K562 (cell line): ENCODE measurements around the gene FAM177B. TPM values are rescaled to one million over a fixed set of nuclear protein-coding genes. Genes with fewer than 3 reads are reported as not detected.

Experiments used
- BRF2 ChIP-seq: IDR thresholded peaks from 3 replicates; pipeline ENCODE4 v1.6.1; 2011; ENCODE audit warnings: borderline replicate concordance, mild to moderate bottlenecking; ENCODE audit not compliant: insufficient read length, insufficient read depth
- CAMTA2 ChIP-seq: fragments of 250-450 bp; sonication (Bioruptor Pico); conservative IDR thresholded peaks from 2 replicates; pipeline ENCODE4 v1.5.1; 2022
- CGGBP1 ChIP-seq: fragments of 250-450 bp; sonication (Bioruptor Pico); IDR thresholded peaks from 2 replicates; pipeline ENCODE4 v1.9.0; 2021; ENCODE audit warnings: mild to moderate bottlenecking
- CHCHD3 ChIP-seq: fragments of 250-450 bp; sonication (Bioruptor Pico); IDR thresholded peaks from 2 replicates; pipeline ENCODE4 v2.1.2; 2022; ENCODE audit warnings: mild to moderate bottlenecking
- CHD4 ChIP-seq: fragments of 200-600 bp; sonication (generic); IDR thresholded peaks from 3 replicates; pipeline ENCODE4 v1.6.1; 2012; ENCODE audit warnings: low read depth, mild to moderate bottlenecking, mixed read lengths, low read length, inconsistent platforms; ENCODE audit not compliant: insufficient read depth, insufficient replicate concordance, poor library complexity, severe bottlenecking
- COPS2 ChIP-seq: fragments of 450-650 bp; conservative IDR thresholded peaks from 2 replicates; pipeline ENCODE4 v1.6.1; 2016; ENCODE audit warnings: mild to moderate bottlenecking, moderate library complexity
- DLX4 ChIP-seq: fragments of 250-450 bp; sonication (Bioruptor Pico); IDR thresholded peaks from 2 replicates; pipeline ENCODE4 v1.6.1; 2021; ENCODE audit warnings: mild to moderate bottlenecking
- E2F6 ChIP-seq, 2 experiments: IDR thresholded peaks; 2 replicates each; pipeline ENCODE4 v1.6.1; 2011; ENCODE audit warnings: borderline replicate concordance in 1 of 2, control low read depth in 1 of 2, low read depth in 1 of 2, low read length in 1 of 2, mild to moderate bottlenecking in 1 of 2, mixed read lengths in 1 of 2, moderate library complexity in 1 of 2; ENCODE audit not compliant: insufficient read depth in 1 of 2, insufficient read length in 1 of 2, poor library complexity in 1 of 2, severe bottlenecking in 1 of 2; ENCODE audit errors: extremely low read depth in 1 of 2
- EGR1 ChIP-seq: fragments of 450-650 bp; conservative IDR thresholded peaks from 2 replicates; pipeline ENCODE4 v1.6.1; 2017; ENCODE audit warnings: mild to moderate bottlenecking
- EP300 ChIP-seq: IDR thresholded peaks from 2 replicates; pipeline ENCODE4 v1.6.1; 2012; ENCODE audit warnings: low read length, improper control_type of control experiment
- ESRRA ChIP-seq: fragments of 450-650 bp; IDR thresholded peaks from 2 replicates; pipeline ENCODE4 v1.6.1; 2014; ENCODE audit warnings: low read depth, mild to moderate bottlenecking, moderate library complexity, borderline replicate concordance
- FOXA1 ChIP-seq: fragments of 450-650 bp; IDR thresholded peaks from 2 replicates; pipeline ENCODE4 v1.6.1; 2016; ENCODE audit warnings: mild to moderate bottlenecking, borderline replicate concordance
- HNRNPL ChIP-seq: fragments of 200-400 bp; formaldehyde crosslinking; IDR thresholded peaks from 2 replicates; pipeline ENCODE4 v1.6.1; 2017; ENCODE audit warnings: low read depth, mild to moderate bottlenecking, low read length
- IRF2 ChIP-seq: sonication (generic); formaldehyde crosslinking; IDR thresholded peaks from 2 replicates; pipeline ENCODE4 v1.8.1; 2022; ENCODE audit warnings: mild to moderate bottlenecking, missing genetic modification reagents
- MTA2 ChIP-seq: fragments of 450-650 bp; IDR thresholded peaks from 2 replicates; pipeline ENCODE4 v1.6.1; 2016; ENCODE audit warnings: low read depth
- NCOA2 ChIP-seq, 2 experiments: fragments of 450-650 bp; IDR thresholded peaks; 2 replicates each; pipeline ENCODE4 v1.6.1; 2018; ENCODE audit warnings: mild to moderate bottlenecking in 2 of 2, moderate library complexity in 1 of 2; ENCODE audit not compliant: partially characterized antibody in 2 of 2
- NCOR1 ChIP-seq: fragments of 450-650 bp; IDR thresholded peaks from 2 replicates; pipeline ENCODE4 v1.6.1; 2016; ENCODE audit warnings: mild to moderate bottlenecking, moderate library complexity
- NFRKB ChIP-seq: fragments of 450-650 bp; IDR thresholded peaks from 2 replicates; pipeline ENCODE4 v1.6.1; 2016; ENCODE audit warnings: low read depth
- NR3C1 ChIP-seq: sonication (generic); formaldehyde crosslinking; IDR thresholded peaks from 2 replicates; pipeline ENCODE4 v1.8.1; 2022; ENCODE audit warnings: missing genetic modification reagents
- SMAD1 ChIP-seq: fragments of 150-350 bp; IDR thresholded peaks from 2 replicates; pipeline ENCODE4 v1.6.1; 2014; ENCODE audit warnings: low read length, low read depth; ENCODE audit not compliant: partially characterized antibody
- SMARCA5 ChIP-seq: fragments of 450-650 bp; IDR thresholded peaks from 2 replicates; pipeline ENCODE4 v1.6.1; 2016
- STAG1 ChIP-seq: sonication (generic); formaldehyde crosslinking; IDR thresholded peaks from 2 replicates; pipeline ENCODE4 v1.5.0; 2020; ENCODE audit warnings: missing genetic modification reagents, borderline replicate concordance
- XRCC4 ChIP-seq: IDR thresholded peaks from one replicate; pipeline ENCODE4 v1.6.1; 2011; ENCODE audit not compliant: insufficient read depth, insufficient read length; ENCODE audit errors: extremely low read depth
- ZFP36 ChIP-seq: fragments of 150-350 bp; IDR thresholded peaks from 2 replicates; pipeline ENCODE4 v1.6.1; 2018; ENCODE audit warnings: low read length, low read depth; ENCODE audit not compliant: partially characterized antibody
- ZFX ChIP-seq: sonication (generic); formaldehyde crosslinking; IDR thresholded peaks from 2 replicates; pipeline ENCODE4 v1.8.0; 2022; ENCODE audit warnings: mild to moderate bottlenecking, missing genetic modification reagents, moderate library complexity
- ZNF134 ChIP-seq: fragments of 250-450 bp; sonication (Bioruptor Pico); conservative IDR thresholded peaks from 2 replicates; pipeline ENCODE4 v1.4.0; 2020
- ZNF778 ChIP-seq: fragments of 450-650 bp; formaldehyde crosslinking; IDR thresholded peaks from 2 replicates; pipeline ENCODE4 v1.4.0; 2020; ENCODE audit warnings: mild to moderate bottlenecking, moderate library complexity
- polyA plus RNA-seq, 8 experiments: library from polyadenylated mRNA; depleted of rRNA in 4 of 8; stranded (reverse) in 5 of 8; unstranded in 3 of 8; fragments of >200 nt; fragmentation: Nextera tagmentation in 2 of 8; fragmentation: Illumina TruSeq in 1 of 8; extraction: Ambion mirVana in 2 of 8; extraction: Trizol in 1 of 8; gene quantifications; 2 replicates each; pipeline versions ENCODE4 v1.2.1 to v1.2.3, GENCODE V29; 2011 to 2014; ENCODE audit warnings: inconsistent platforms in 1 of 8, missing spikeins in 1 of 8
- total RNA-seq, 7 experiments: library from RNA; depleted of rRNA in 6 of 7; stranded (reverse); fragments of >200 nt in 6 of 7; fragmentation: Illumina TruSeq in 2 of 7; extraction: Trizol in 2 of 7; gene quantifications; 2 replicates each; pipeline versions ENCODE4 v1.2.1 to v1.2.3, GENCODE V29; 2011 to 2021; ENCODE audit warnings: low replicate concordance in 1 of 7

Gene FAM177B
- total and polyA plus RNA-seq, 9 of the 15 experiments (the other 6 are each of a cell fraction or from before 2014, with no cell fraction given): not detected

- TF ChIP-seq EGR1 (peak; percentile 92), NCOA2 (IDR thresholded peaks at IDR 0.05; ENCODE audit: partially characterized antibody in 2 of 2) (peak in 1 of 2 experiments; percentile 48), ZFX (CRISPR knock-in tag) (peak; percentile 78), CHCHD3 (CRISPR knock-in tag) (no peak), IRF2 (CRISPR knock-in tag) (no peak), CAMTA2 (no peak), ZNF134 (CRISPR knock-in tag) (no peak), XRCC4 (no peak), NR3C1 (no peak), BRF2 (no peak), CGGBP1 (CRISPR knock-in tag) (no peak), ESRRA (peak; percentile 44; the same call in 1 of the 2 replicates), STAG1 (CRISPR knock-in tag) (no peak), FOXA1 (no peak), ZFP36 (peak; percentile 13), EP300 (peak; percentile 47; the same call in 1 of the 2 replicates), E2F6 (IDR thresholded peaks at IDR 0.05; ENCODE audit: borderline replicate concordance in 1 of 2, extremely low read depth in 1 of 2, insufficient read depth in 1 of 2, insufficient read length in 1 of 2, low read depth in 1 of 2, low read length in 1 of 2, poor library complexity in 1 of 2, severe bottlenecking in 1 of 2) (peak; percentile 26 to 36), CHD4 (no peak), ZNF778 (CRISPR knock-in tag) (no peak), HNRNPL (no peak), DLX4 (CRISPR knock-in tag) (no peak), SMARCA5 (0 out of 2 replicates have a peak, but pooled peaks have one; percentile 33), MTA2 (peak; percentile 66), NFRKB (no peak), SMAD1 (no peak), NCOR1 (peak; percentile 89), COPS2 (no peak)
Observed at GRCh38 chr1:222711319-222712252, 25.4 kb upstream of the FAM177B start (continued).
